Fibroblast of mammary gland (primary cell): ENCODE data around the gene AGAP1.
"Not testable (repeated sequence)": the region's sequence is repeated elsewhere in the genome, so short reads cannot be mapped to it uniquely, and the experiment has no call there.

Experiments
- DNase-seq: peaks from one replicate; pipeline ENCODE4 v3.0.0-alpha.2; 2010; ENCODE audit warnings: low read depth
- H3K4me3 ChIP-seq: 2 replicates; pipeline ENCODE4 v1.5.1; 2011; ENCODE audit warnings: low read depth, mild to moderate bottlenecking, low read length, moderate library complexity; ENCODE audit not compliant: control insufficient read depth
- TF ChIP-seq, protein P1 (sequence below): conservative IDR thresholded peaks from 2 replicates; pipeline ENCODE4 v1.5.1; 2011; ENCODE audit warnings: low read depth, low read length, inconsistent platforms; ENCODE audit not compliant: control insufficient read depth, insufficient read depth

Gene AGAP1

DNA sequence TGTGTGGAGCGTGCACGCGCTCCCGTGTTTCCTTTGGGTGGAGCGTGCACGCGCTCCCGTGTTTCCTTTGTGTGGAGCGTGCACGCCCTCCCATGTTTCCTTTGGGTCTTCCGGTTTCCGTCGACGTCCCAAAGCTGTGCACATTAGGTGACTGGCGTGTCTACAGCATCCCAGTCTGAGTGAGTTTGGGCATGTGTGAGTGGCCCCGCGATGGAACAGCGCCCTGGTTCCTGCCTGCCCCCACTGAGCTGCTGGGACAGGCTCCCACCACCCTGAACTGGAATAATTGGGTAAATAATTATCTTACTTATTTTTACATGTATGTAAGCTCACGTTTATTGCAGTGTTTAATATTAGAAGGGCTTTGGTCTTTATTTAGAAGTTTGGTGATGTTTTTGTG lies 104.2 kb downstream of the AGAP1 start:
- TF ChIP-seq, protein P1, sequence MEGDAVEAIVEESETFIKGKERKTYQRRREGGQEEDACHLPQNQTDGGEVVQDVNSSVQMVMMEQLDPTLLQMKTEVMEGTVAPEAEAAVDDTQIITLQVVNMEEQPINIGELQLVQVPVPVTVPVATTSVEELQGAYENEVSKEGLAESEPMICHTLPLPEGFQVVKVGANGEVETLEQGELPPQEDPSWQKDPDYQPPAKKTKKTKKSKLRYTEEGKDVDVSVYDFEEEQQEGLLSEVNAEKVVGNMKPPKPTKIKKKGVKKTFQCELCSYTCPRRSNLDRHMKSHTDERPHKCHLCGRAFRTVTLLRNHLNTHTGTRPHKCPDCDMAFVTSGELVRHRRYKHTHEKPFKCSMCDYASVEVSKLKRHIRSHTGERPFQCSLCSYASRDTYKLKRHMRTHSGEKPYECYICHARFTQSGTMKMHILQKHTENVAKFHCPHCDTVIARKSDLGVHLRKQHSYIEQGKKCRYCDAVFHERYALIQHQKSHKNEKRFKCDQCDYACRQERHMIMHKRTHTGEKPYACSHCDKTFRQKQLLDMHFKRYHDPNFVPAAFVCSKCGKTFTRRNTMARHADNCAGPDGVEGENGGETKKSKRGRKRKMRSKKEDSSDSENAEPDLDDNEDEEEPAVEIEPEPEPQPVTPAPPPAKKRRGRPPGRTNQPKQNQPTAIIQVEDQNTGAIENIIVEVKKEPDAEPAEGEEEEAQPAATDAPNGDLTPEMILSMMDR = no peak
- H3K4me3 ChIP-seq = no peak overlapping the region
- DNase-seq = no peak

DNA sequence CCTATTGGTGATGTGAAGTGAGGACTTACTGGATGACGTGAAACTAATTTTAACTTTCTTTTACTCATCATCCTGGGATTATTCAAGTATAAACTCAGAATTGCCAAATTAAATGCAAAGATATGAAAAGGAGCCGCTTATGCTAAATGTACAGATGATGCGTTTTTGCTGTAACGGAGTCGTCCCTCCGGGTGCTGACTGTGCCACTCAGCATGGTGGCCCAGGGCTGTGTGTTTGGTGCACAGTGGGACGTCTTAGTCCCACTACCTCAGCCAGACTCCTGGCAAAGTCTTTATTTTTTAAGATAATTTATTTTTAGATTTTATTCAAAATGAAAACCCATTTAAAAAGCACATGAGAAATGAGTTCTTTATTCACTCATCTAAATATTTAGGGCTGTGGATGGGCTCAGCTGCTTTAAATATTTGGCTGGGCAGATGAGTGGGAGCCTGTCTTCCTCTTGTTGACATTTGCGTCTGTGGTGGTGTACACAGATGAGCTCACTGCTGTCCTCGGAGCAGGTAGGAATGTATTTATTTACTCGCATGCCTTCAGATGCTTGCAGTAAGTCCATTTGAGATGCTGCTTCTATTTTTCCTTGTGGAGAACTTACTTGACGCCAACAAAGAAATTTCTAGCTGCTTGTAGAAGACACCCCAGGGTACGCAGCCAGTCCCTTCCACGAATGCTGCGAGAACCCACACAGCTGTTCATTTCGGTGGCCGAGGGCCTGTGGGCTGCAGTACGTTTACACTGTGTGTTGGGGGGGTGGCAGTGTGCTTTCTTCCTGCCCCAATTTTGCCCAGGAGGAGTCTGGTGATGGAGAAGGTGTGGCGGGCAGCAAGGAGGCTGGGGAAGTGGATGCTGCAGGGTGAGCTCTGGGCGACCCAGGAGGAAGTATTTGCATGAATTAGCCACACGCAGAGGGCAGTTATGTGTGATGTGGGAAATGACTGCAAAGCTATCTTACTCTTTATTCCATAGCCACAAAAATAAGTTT lies 105.0 kb downstream of the AGAP1 start:
- TF ChIP-seq, protein P1 = no peak
- DNase-seq = no peak
- H3K4me3 ChIP-seq = no peak overlapping the region

DNA sequence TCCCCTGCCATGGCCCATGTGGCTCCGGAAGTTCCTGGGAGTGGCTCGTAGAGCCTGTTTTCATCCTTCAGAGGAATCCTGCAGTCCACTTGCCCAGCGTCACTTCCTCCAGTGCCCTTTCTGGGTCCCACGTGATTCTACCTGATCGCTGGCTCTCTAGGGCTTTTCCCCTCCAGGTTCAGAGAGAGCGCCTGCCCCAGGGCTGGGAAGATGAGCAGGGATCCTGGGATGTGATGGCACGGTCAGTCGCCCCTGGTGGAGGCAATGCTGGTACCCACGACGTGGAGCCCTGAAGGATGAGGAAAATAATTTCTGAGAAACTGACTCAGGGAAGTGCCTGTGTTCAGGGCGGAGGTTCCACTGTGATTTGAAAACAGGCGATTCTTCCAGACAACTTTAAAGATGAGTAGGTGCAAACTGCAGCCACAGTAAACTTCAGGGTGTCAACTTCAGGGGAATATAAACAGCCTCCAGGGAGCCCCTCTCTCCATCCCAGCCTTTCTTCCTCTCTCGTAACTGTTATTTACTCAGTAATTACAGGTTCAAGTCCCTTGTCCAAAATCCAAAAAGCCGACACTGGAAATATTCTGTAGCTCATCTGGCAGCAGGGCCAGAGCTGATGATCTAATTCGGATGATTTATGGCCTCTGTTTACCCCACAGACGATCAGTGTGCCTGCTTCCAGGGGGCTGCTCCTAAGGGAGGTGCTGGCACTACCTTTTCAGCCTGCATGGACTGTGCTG lies 105.9 kb downstream of the AGAP1 start:
- no peak overlapping the region for H3K4me3 ChIP-seq
- TF ChIP-seq, protein P1 = no peak
- no peak for DNase-seq

DNA sequence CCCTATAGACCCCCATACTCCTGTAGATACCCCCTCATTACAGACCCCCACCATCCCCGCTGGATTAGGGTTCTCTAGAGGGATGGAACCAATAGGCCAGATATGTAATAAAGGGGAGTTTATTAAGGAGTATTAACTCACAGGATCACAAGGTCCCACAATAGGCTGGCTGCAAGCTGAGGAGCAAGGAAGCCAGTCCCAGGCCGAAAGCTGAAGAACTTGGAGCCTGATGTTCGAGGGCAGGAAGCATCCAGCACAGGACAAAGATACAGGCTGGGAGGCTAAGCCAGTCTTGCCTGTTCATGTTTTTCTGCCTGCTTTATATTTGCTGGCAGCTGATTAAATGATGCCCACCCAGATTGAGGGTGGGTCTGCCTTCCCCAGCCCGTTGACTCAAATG lies 106.6 kb downstream of the AGAP1 start:
- DNase-seq = no peak
- no peak overlapping the region for H3K4me3 ChIP-seq
- TF ChIP-seq, protein P1 = no peak

DNA sequence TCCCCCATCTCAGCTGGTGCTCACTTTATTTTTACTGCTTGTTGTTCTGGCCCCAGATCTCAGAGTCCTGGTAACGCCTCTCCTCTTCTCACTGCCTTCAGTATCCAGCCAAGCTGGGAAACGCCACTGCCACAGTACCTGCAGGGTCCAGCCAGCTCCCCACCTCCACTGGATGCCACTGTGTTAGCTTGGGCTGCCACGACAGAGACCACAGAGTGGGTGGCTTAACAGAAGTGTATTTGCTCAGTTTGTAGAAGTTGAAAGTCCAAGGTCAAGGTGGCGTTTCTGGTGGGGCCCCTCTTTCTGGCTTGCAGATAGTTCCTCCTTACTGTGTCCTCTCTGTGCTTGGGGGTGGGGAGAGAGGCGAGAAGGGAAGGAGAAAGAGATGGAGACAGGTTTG lies 107.1 kb downstream of the AGAP1 start:
- no peak for DNase-seq
- H3K4me3 ChIP-seq = no peak overlapping the region
- TF ChIP-seq, protein P1 = no peak

DNA sequence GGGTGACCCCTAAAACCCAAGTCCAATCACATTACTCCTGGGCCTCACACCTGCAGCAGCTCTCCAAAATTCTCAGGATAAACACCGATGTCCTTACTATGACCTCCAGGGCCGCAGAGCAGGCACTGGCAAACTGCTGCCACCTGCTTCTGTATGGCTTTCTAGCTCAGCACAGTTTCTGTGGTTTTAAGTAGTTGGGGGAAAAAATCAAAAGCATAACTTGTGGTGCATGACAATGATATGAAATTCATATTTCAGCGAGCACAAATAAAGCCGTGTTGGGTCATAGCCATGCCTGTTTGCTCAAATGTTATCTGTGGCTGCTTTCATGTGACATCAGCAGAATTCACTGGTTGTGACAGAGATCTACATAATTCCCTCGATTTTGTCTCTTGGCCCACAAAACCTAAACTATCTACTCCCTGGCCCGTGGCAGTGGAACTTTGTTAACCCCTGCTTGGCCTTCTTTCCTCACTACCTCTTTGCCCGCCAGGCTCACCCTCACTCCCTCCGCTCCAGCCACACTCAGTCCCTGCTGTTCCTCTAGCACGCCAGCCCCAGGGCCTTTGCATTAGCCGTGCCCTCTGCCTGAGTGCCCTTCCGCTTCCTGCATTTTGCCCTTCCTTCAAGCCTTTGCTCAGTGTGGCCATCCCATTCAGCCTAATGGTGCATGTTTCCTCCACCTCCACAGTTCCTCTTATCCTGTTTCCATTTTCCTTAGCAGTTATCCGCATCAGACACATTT lies 108.3 kb downstream of the AGAP1 start:
- TF ChIP-seq, protein P1 = no peak
- no peak overlapping the region for H3K4me3 ChIP-seq
- no peak for DNase-seq

DNA sequence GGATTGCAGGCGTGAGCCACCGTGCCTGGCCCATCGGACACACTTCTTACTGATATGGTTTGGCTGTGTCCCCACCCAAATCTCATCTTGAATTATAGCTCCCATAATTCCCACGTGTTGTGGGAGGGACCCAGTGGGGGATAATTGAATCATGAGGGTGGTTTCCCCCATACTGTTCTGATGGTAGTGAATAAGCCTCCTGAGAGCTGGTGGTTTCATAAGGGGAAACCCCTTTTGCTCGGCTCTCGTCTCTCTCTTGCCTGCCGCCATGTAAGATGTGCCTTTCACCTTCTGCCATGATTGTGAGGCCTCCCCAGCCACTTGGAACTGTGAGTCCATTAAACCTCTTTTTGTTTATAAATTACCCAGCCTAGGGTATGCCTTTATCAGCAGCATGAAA lies 109.1 kb downstream of the AGAP1 start:
- DNase-seq = not testable (repeated sequence)

More for the DNA sequence above, 109.1 kb downstream of the AGAP1 start:
- not testable (repeated sequence) for H3K4me3 ChIP-seq
